Measurements from ENCODE around the gene HERC2. TPM values are rescaled to one million over a fixed set of nuclear protein-coding genes. Genes with fewer than 3 reads are reported as not detected.

HERC2 gene
- polyA plus RNA-seq, 1 of the 3 experiments (the other 2 are of a cell fraction): 22.3 TPM

GRCh38 chr15:28114114-28114455, 207.9 kb downstream of the HERC2 start:
- TF ChIP-seq SMC3 (IDR thresholded peaks at IDR 0.05; ENCODE audit: low read depth, low read length) (no peak), FOSL2 (IDR thresholded peaks at IDR 0.05; ENCODE audit: borderline replicate concordance, low read depth) (no peak), MEF2A (IDR thresholded peaks at IDR 0.05; ENCODE audit: borderline replicate concordance, low read depth) (no peak), FOXJ3 (CRISPR knock-in tag; IDR thresholded peaks at IDR 0.05) (no peak), ZBTB33 (IDR thresholded peaks at IDR 0.05; ENCODE audit: borderline replicate concordance, low read depth) (no peak), IRF3 (IDR thresholded peaks at IDR 0.05; ENCODE audit: low read depth, low read length) (no peak)
- TF ChIP-seq, protein P1, sequence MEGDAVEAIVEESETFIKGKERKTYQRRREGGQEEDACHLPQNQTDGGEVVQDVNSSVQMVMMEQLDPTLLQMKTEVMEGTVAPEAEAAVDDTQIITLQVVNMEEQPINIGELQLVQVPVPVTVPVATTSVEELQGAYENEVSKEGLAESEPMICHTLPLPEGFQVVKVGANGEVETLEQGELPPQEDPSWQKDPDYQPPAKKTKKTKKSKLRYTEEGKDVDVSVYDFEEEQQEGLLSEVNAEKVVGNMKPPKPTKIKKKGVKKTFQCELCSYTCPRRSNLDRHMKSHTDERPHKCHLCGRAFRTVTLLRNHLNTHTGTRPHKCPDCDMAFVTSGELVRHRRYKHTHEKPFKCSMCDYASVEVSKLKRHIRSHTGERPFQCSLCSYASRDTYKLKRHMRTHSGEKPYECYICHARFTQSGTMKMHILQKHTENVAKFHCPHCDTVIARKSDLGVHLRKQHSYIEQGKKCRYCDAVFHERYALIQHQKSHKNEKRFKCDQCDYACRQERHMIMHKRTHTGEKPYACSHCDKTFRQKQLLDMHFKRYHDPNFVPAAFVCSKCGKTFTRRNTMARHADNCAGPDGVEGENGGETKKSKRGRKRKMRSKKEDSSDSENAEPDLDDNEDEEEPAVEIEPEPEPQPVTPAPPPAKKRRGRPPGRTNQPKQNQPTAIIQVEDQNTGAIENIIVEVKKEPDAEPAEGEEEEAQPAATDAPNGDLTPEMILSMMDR (IDR thresholded peaks at IDR 0.05): no peak
- H3F3A ChIP-seq (replicated peaks; ENCODE audit: insufficient read depth): peaks cover 4% of the 10 kb centered on the region
- 100% methylated on average over 1 of the region's 4 CpGs for WGBS (ENCODE audit: low lambda C conversion rate)
- H3K9ac ChIP-seq: no peak overlapping the region
- no peaks in the 10 kb centered on the region for H3K27me3 ChIP-seq (ENCODE audit: insufficient read depth)
- H3K36me3 ChIP-seq (replicated peaks in 1 of 2; ENCODE audit: control insufficient read depth in 1 of 2, insufficient read depth in 2 of 2, low read length in 1 of 2): peaks cover 8 to 60% of the 10 kb centered on the region in 2 experiments
- no peaks in the 10 kb centered on the region for H3K9me3 ChIP-seq
- H3K4me2 ChIP-seq: no peak overlapping the region
- H3K4me1 ChIP-seq (ENCODE audit: control insufficient read depth in 1 of 2, insufficient read depth in 2 of 2, low read depth in 1 of 2, low read length in 1 of 2): no peaks in the 10 kb centered on the region
- no peaks in the 10 kb centered on the region for H3K9me2 ChIP-seq
- H4K20me1 ChIP-seq (ENCODE audit: insufficient read depth): no peaks in the 10 kb centered on the region
- H3K79me2 ChIP-seq (ENCODE audit: insufficient read depth): no peaks in the 10 kb centered on the region
- no peak overlapping the region for H3K4me3 ChIP-seq (ENCODE audit: low read depth in 2 of 2, low read length in 1 of 2)
- no peak overlapping the region for H3K27ac ChIP-seq (ENCODE audit: low read depth in 2 of 2, low read length in 1 of 2)
- CTCF ChIA-PET: interaction anchor here (0.6 to 2.7 kb wide), 6 partner anchors 12 to 1225 kb away, joined by 3 to 19 read pairs (median 3); partner anchors contain the start of gene OCA2
- POLR2A ChIA-PET: no interaction called here
- no peak overlapping the region for H2AFZ ChIP-seq (ENCODE audit: low read depth)
- no peak for DNase-seq

DNA sequence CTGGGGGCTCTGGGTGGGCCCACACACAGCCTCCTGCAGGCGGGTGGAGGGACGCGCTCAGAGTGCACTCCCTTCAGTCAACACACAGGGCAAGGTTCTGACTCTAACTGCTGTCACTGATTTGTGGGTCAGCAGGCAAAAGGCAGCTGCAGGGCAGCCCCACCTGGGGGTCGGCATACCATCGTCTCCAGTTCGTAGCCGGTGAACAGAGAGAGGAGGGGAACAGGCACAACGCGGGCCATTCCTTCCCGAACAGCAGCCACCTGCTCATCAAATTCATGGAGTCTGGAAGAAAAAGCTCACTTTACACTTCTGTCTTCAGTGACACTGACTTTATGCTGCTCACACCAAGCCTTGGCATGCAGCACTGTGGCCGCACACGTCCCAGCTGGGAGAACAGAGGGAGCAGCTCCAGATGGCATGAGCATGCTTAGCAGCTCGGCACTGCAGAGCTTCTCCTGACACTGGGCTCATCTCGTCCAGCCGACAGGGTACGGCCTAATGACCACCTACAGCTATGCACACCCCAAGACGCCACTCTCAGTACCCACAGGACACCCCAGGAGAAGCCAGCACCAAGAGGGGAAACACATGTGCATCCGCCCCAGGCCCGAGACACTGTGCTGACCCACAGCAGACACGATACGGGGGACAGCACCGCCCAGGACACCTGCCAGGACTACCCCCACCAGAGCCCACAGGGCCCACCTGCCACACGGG, 208.4 kb downstream of the HERC2 start:
- no peaks in the 10 kb centered on the region for H3K4me1 ChIP-seq (ENCODE audit: control insufficient read depth in 1 of 2, insufficient read depth in 2 of 2, low read depth in 1 of 2, low read length in 1 of 2)
- H3K79me2 ChIP-seq (ENCODE audit: insufficient read depth): no peaks in the 10 kb centered on the region
- no peak overlapping the region for H3K9ac ChIP-seq
- no peaks in the 10 kb centered on the region for H4K20me1 ChIP-seq (ENCODE audit: insufficient read depth)
- no peak for TF ChIP-seq RXRA (IDR thresholded peaks at IDR 0.05; ENCODE audit: borderline replicate concordance, low read depth)
- no peak for TF ChIP-seq GABPA (IDR thresholded peaks at IDR 0.05; ENCODE audit: low read depth)
- TF ChIP-seq TAF1 (IDR thresholded peaks at IDR 0.05; ENCODE audit: borderline replicate concordance, low read depth, low read length): no peak
- no peak for TF ChIP-seq NFIC (IDR thresholded peaks at IDR 0.05; ENCODE audit: borderline replicate concordance)
- H3K36me3 ChIP-seq (replicated peaks in 1 of 2; ENCODE audit: control insufficient read depth in 1 of 2, insufficient read depth in 2 of 2, low read length in 1 of 2): peaks cover 8 to 60% of the 10 kb centered on the region in 2 experiments
- H3K4me3 ChIP-seq (ENCODE audit: low read depth in 2 of 2, low read length in 1 of 2): no peak overlapping the region
- H3K27me3 ChIP-seq (ENCODE audit: insufficient read depth): no peaks in the 10 kb centered on the region
- no peak overlapping the region for H2AFZ ChIP-seq (ENCODE audit: low read depth)
- H3K9me2 ChIP-seq: no peaks in the 10 kb centered on the region
- peaks cover 4% of the 10 kb centered on the region for H3F3A ChIP-seq (replicated peaks; ENCODE audit: insufficient read depth)
- H3K4me2 ChIP-seq: no peak overlapping the region
- no peak for DNase-seq
- WGBS (ENCODE audit: low lambda C conversion rate): 97% methylated on average over 15 of the region's 23 CpGs
- no peaks in the 10 kb centered on the region for H3K9me3 ChIP-seq
- no peak overlapping the region for H3K27ac ChIP-seq (ENCODE audit: low read depth in 2 of 2, low read length in 1 of 2)
- ChIA-PET CTCF (interaction anchor here (0.6 to 2.7 kb wide), 5 partner anchors 12 to 1224 kb away, joined by 3 to 19 read pairs (median 3); partner anchors contain the start of gene OCA2), POLR2A (no interaction called here)

All from SK-N-SH (cell line).